ENCODE data around the gene FRK.
"Not testable (repeated sequence)": the region's sequence is repeated elsewhere in the genome, so short reads cannot be mapped to it uniquely, and the experiment has no call there.

FRK gene

DNA sequence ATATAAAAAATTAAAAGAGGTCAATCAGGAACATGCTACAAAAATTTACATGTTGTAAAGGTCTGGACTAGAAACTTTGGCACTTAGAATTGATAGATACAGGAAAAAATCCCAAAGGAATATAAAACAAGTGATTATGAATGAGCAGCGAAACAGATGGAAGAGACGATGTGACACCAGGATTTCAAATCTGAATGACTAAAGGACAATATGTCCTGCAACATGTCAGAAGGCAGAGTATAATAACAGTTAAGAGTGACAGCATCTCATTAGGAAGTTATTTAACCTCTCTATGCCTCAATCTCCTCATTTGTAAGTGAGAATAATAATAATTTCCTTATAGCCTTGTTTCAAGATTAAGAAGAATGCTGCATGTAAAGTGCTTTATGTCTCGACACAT, 50.3 kb downstream of the FRK start:
- in situ Hi-C loops (cut with MboI; ENCODE audit: low sequenced_read_pairs), result no loop called here

DNA sequence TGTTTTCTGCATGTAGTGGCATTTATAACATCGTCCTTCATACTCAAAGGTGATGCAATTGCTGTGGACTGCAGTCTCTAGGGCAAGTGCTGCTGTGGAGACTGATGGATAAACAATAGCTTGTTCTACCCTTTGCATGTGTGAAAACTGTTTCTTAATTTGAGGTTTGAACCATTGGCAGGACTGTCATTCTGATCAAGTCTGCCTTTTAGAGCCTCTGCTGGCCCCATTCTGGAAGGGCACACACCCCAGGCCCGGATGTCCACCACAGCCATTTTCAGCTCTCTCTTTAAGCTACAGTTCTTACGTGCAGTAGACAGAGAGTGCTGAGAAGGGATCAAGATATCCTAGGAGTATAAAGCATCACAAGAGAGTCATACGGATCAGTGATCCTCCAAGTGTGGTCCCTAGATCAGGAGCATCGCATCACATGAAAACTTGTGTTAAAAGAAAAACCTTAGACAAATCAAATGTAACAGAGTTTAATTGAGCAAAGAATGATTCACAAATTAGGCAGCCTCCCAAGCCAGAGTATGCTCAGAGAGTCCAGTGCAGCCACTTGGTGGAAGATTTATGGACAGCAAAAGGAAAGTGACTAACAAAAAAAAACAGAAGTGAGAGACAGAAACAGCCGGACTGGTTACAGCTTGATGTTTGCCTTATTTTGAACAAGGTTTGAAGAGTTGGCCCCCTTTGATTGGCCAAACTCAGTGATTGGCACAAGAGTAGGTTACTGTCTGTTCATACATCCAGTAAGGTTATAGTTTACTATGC, 52.0 kb downstream of the FRK start:
- in situ Hi-C loops (cut with MboI; ENCODE audit: low sequenced_read_pairs), result no loop called here

GRCh38 chr6:116004841-116005815, 55.6 kb downstream of the FRK start:
- in situ Hi-C loops (cut with MboI; ENCODE audit: low sequenced_read_pairs), result no loop called here

- in situ Hi-C loops (cut with MboI; ENCODE audit: low sequenced_read_pairs), result no loop called here
These were observed 57.0 kb downstream of the FRK start for GRCh38 chr6:116003668-116004067.

GRCh38 chr6:116002756-116003155, 57.9 kb downstream of the FRK start:
- in situ Hi-C loops (cut with MboI; ENCODE audit: low sequenced_read_pairs), result no loop called here

- in situ Hi-C loops (cut with MboI; ENCODE audit: low sequenced_read_pairs), result no loop called here
These were observed 61.5 kb downstream of the FRK start for GRCh38 chr6:115999235-115999634.

DNA sequence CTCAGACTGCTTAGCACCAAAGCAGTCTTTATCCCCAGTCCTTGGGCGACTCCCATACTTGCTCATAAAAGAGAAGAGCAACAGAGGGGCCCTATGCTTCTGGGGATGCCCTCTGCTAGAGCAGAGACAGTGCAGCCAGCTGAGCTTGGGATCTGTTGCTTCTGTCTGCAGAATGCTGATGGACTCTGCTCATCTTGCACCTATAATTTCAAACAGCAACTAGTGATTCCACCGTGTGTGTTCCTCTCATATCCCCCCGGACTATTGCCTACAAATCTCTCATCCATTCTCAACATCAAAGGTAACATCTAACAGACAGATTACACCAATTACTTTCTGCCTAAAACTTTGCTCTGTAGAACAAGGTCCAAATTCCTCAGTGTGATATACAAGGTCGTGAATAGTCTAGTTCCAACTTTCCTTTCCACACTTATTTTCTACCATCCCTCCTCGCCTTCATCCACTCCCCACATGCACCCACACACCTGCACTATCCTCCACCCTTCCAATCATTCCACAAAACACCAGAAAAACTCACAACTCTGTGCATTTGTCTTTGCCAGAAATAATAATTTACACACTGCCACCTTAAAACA, 62.6 kb downstream of the FRK start:
- in situ Hi-C loops (cut with MboI; ENCODE audit: low sequenced_read_pairs), result no loop called here

DNA sequence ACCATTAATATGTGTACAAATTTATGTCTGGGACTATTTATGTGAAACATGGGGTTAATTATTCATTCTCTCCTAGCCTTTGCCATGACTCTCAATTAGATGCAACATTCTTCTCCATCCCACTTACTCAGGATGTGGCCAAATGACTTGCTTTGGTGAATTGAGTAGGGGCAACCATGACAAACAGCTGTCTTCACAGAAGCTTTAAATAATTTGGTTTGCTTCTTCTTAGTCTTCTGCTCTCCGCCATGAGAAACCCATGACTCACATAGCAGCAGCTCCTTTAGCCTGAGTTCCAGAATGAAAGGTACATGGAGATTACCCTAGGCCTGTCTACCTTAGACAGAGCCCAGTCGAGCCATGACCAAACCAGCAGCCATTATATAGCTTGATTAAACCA, 74.7 kb downstream of the FRK start:
- in situ Hi-C loops (cut with MboI; ENCODE audit: low sequenced_read_pairs), result no loop called here

DNA sequence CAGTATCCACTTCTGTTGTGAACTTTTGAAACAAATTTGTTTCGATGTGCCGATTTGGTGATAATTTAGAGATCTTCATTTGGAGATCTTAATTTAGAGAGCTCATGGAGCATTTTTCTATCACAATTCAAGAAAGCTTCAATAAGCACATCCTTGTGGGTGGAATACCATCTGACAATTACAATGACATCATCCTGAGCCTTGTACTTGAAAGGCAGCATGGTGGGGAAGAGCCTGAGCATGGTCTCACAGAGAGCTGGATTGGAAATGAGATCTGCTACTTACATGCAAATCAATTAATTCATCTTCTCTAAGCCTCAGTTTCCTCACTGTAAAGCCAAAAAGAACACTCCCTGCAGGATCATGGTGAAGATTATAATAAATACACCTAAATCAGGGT, 75.9 kb downstream of the FRK start:
- in situ Hi-C loops (cut with MboI; ENCODE audit: low sequenced_read_pairs), result no loop called here

DNA sequence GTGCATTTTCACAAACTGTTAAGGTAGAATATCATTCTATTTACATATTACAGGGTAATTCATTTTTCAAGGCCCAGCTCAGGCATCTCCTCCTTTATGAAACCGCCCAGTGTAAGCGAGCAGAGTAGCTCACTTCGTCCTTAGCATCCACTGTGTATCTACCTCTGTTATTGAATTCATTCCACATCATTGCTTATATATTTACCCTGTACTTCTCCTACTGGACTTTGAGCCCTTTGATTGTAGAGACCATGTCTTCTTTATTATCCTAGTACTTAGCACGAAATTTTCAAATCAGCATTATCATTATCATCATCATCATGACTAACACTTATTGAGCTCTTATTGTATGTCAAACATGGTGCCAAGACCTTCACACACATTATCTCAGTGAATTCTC, 76.7 kb downstream of the FRK start:
- in situ Hi-C loops (cut with MboI; ENCODE audit: low sequenced_read_pairs), result no loop called here

GRCh38 chr6:115982453-115982852, 78.2 kb downstream of the FRK start:
- in situ Hi-C loops (cut with MboI; ENCODE audit: low sequenced_read_pairs), result no loop called here

- in situ Hi-C loops (cut with MboI; ENCODE audit: low sequenced_read_pairs), result no loop called here
These were observed 83.5 kb downstream of the FRK start for GRCh38 chr6:115977220-115977619.

DNA sequence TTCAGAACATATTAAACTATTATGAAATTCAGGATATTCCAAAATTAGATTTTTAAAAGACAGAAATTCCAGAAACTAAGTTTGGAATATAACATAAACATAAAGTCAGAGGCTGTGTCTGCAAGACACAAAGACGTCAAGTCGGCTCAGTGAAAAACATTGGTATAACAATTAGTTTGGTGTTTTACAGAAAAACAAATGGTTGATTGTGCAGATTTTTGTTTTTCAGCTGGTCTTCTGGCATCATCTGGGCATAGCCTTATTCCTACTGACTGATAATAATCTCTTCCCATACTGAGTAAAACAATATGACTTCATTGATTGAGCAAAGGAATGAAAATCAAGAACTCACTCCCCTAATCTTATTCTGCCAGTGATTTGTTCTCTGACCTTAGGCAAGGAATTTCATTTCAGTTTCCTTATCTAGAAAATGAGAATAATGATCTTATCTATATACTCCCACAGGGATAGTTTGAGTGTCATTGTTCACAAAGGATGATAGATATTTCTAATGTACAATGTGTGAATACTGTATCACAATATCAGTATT, 84.3 kb downstream of the FRK start:
- in situ Hi-C loops (cut with MboI; ENCODE audit: low sequenced_read_pairs), result no loop called here

DNA sequence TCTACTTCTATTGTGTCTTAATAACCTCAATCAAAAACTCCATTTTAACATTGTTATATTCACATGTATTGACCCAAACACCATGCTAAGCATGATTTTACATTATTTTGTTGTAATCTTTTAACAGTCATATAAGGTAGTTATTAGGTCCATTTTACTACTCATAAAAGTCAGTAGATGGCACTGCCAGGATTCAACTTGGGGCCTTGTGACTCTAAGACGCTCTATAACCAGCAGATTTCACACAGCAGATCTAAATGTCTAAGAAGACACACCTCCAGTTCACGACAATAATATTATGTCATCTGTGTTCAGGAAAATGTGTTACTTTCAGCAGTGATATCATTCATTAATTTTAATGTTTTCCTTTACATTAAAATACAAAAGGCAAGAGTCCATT, 88.0 kb downstream of the FRK start:
- in situ Hi-C loops (cut with MboI; ENCODE audit: low sequenced_read_pairs), result no loop called here

DNA sequence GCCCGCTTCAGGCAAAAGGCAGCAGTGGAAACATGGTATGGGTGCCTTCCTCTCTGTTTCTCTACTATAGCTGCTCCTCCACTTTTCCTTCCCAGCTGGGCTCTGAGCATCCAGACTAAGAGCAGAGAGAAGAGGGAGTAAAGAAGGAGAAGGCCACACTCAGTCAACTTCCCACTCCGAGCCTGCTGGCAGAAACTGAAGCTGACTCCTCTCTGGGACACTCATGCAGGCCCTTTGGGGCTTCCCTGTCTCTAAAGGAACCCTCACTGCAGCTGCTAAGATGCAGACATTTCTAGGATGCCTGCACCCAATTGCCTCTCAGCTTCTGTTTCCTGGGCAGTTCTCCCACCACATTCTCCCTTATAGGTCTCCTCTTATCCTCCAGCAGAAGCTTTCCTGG, 88.9 kb downstream of the FRK start:
- in situ Hi-C loops (cut with MboI; ENCODE audit: low sequenced_read_pairs), result no loop called here

DNA sequence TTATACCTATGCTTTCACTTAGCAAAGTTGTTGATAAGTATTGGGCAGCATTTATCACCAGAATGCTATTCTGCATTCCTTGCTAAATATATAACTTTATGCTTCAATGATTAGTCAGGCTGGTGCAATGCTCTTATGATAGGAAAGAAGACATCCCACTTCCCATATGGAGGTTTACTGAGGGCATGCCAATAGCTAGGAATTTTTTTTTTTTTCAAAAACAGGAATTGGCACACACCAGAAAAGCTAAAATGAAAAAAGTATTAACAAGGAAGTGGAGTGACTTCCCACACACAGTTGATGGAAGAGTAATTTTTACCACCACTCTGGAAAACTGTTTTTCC, 90.8 kb downstream of the FRK start:
- in situ Hi-C loops (cut with MboI; ENCODE audit: low sequenced_read_pairs), result no loop called here

- in situ Hi-C loops (cut with MboI; ENCODE audit: low sequenced_read_pairs), result no loop called here
These were observed 91.3 kb downstream of the FRK start for GRCh38 chr6:115969207-115969929.

DNA sequence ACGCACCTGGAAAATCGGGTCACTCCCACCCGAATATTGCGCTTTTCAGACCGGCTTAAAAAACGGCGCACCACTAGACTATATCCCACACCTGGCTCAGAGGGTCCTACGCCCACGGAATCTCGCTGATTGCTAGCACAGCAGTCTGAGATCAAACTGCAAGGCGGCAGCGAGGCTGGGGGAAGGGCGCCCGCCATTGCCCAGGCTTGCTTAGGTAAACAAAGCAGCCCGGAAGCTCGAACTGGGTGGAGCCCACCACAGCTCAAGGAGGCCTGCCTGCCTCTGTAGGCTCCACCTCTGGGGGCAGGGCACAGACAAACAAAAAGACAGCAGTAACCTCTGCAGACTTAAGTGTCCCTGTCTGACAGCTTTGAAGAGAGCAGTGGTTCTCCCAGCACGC, 100.4 kb downstream of the FRK start:
- in situ Hi-C loops (cut with MboI; ENCODE audit: low sequenced_read_pairs), result not testable (repeated sequence)

GRCh38 chr6:115958958-115959357, 101.7 kb downstream of the FRK start:
- in situ Hi-C loops (cut with MboI; ENCODE audit: low sequenced_read_pairs), result no loop called here

DNA sequence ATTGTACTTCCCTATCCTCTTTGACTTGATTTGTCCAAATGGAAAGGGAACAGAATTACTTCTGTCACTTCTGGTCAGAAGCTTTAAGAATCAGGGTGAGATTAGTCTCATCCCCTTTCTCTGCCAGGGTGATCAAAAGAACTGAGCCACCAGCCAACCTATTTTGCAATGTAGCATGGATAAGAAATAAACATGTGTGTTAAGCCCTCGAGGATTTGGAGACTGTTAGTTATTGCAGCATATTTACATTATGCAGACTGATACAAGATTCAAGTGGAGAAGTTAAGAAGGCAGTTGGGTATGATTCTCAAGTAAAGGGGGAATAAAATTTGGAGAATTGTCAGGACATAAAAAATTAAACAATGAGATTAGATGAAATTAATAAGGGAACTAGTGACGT, 106.0 kb downstream of the FRK start:
- in situ Hi-C loops (cut with MboI; ENCODE audit: low sequenced_read_pairs), result no loop called here

DNA sequence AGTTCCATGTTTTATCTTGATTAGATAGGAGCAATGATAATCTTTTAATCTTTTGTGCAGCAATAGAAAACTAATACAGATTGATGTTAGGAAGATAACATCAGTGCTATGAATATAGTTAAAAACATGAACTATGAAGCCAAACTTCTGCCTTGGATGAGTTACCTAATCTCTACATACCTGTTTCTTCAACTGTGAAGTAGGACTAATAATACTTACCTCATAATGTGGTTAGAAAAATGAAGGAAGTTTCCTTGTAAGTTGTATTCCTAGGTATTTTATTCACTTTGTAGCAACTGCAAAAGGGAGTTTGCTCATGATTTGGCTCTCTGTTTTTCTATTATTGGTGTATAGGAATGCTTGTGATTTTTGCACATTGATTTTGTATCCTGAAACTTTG, 111.9 kb downstream of the FRK start:
- in situ Hi-C loops (cut with MboI; ENCODE audit: low sequenced_read_pairs), result no loop called here

Measured in HL-60/S4 treated with retinoic acid at 250 ng/mL for 4 days and 3 days (cell line).